GM03348 (cell line): ENCODE results near the gene MCEE.

ENCODE experiments used
- DNase-seq: peaks from one replicate; pipeline ENCODE4 v3.0.0; 2012; ENCODE audit warnings: low spot score

MCEE gene

DNA sequence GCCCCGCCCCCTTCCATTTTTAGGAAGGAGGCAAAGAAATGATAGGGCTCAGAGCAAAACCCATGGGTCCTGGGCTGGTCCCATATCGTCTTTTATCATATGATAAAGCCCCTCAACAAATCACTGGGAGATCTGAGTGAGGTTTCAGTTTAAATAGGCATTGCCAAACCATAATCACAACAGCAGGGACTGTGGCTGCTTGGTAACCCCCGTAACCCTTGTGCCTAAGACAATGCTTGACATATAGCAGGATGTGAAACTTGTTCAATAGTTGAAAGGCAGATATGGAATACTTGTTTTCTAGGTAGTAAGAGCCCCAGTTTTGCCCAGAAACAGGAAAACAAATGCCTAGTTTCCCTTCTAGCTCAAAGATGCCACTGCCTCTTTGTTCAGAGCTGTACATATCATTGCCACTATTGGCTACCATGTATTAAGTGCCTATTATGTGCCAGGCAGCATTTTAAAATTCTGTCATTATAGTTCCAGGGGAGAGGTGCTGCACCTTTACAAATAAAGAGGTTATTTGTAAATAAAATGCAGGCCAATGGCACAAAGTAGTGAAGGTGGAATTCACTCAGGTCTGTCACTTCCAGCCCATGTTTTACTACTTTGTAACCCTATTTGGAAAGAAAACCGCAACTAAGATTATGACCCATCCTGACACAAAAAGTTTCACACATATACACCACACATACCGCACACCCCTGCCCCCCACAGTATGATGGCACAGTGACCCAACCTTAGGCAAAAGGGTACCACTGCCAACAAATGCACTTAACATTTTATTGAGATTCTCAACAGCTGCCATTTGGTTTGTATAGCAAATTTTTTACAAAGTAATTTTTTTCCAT, 47.4 kb downstream of the MCEE start:
- DNase-seq, result no peak

DNA sequence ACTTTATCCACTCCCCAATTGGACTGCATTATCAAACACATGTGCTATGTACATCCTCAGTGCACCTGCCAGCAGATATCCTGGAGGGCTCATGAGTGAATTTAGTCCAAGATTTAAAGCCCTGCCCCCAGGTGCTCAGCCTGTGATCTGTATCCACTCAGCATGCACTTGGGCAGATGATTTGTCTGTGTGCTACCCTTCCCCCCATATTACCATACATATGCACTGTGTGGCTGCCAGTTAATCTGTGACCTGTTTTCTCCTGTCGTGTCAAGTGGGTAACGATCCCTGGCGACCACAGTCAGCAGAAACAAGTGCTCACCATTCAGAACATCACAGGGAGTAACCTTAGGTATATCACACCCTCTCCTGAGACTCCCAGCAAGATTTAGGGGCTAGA, 51.4 kb downstream of the MCEE start:
- DNase-seq, result no peak

DNA sequence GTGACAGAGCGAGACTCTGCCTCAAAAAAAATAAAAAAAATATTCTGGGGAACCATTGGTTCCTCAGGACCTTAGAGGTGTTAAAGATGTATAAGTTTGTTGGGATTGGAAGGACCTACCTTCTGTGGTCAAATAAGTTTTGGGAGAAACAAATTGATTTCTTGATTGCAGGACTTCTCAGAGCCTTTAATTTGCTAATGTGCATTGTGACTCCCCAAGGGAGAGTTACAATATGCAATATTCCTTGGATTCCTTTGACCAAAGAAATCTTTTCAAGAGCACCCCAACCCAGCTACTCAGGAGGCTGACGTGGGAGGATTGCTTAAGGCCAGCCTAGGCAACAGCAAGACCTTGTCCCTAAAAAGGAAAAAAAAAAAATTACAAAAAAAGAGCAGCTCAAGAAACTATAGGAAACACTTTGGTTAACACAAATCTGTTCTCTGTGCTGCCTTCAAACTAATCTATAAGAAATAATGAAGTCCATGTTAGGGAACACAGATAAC, 55.1 kb downstream of the MCEE start:
- no peak for DNase-seq

DNA sequence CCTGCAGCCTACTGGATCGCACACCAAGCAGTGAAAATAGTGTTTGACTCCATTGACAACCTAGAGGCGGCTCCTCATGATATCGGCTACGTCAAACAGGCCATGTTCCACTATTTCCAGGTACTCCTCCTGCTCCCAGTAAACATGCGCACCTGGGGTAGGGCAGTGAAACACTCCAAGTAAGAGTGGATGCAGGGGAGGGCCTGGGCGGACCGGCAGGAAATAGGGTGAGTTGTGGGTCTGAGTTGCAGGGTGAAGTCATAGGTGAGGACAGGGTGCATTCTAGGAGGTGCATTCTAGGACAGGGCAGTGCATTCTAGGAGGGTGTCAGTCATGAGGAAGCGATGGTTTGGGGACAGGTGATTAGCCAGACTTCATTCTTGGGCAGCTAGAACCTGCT, 56.6 kb downstream of the MCEE start:
- DNase-seq, result no peak

DNA sequence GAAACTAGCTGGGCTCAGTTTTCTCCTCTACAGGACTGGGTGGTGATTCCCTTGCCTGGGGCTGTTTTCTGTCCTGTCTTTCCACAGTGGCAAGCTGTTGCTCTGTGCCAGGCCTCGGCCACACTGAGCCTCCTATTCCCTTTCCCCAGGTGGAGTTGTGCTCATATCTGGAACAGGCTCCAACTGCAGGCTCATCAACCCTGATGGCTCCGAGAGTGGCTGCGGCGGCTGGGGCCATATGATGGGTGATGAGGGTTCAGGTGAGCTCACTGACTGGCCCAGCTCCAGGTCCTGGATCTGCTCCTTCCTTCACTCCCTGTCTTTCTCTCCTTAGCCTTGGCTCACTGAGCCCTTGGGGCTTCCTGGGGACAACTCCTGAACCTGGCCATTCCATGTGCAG, 57.5 kb downstream of the MCEE start:
- no peak for DNase-seq

DNA sequence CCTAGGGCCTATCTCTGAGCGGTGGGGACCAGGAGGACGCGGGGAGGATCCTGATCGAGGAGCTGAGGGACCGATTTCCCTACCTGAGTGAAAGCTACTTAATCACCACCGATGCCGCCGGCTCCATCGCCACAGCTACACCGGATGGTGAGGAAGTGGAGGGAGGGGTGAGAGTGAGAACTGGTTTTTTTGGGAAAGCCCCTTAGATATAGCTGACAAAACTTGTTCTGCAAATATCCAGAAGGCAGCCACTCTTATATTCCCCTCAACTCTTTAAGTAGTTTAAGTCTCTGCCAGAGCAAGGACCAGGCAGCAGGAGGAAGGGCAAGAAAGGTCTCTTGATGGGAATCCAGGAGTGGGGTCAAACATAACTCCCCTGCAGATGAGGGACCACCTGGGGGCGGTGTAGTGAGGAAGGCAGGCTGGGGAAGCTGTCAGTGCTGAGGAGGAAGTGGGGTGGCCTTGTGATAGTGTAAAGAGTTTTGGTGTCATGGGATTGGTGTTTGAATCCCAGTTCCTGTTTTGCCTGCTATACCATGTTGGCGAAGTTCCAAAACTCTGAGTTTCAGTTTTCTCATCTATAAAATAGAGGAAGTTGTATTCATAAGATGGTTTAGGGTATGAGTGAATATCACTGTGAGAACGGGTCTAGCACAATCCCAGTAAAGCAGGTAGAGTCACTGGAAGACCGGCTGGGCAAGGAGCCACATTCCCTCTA, 58.2 kb downstream of the MCEE start:
- DNase-seq, result no peak

DNA sequence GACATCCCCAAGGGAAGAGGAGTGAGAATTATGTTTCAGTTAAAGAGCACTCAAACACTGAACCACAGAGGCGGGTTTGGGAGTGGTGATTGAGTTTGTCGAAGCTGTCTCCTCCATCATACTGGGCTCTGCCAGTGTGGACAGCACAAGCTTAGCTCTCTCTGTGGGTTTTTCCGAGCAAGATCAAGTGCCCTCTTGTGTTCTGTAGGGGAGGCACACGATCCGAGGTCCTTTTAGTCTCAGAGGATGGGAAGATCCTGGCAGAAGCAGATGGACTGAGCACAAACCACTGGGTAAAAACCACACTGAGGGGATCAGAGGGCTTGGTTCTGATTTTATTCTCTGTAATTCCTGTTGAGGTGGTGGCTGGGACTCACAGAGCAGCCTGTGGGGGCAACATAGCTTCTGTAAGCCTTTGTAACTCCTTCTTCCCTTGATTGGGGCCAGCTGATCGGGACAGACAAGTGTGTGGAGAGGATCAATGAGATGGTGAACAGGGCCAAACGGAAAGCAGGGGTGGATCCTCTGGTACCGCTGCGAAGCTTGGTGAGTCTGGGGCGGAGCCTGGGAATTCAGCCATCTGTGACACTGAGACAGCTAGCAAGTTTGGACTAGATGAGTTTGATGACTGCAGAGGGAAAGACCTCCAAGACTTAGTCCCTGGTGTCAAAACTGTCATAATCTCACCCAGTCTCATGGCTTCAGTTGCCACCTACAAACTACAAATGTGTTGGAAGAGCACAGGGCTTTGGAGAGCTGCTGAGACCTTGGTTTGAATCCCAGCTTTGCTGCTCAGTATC, 59.5 kb downstream of the MCEE start:
- DNase-seq, result peak; percentile 69

DNA sequence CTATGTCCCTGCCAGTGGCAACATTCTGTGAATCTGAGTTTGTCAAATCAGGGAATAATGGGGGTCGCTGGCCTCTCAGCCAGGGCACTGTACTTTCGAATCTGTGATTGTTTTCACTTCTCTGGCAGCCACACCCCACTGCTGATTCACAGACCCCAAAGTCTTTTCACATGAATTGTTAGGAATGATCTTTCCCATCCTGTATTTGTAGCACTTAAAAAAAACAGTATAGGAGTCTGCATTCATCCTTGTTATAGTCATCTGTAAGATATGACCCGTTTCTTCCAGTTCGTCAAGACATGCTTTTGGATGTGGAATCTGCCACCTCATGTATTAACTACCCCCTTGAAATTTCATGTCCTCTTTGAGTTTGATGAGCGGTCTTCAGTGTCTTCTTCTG, 60.7 kb downstream of the MCEE start:
- DNase-seq, result no peak

DNA sequence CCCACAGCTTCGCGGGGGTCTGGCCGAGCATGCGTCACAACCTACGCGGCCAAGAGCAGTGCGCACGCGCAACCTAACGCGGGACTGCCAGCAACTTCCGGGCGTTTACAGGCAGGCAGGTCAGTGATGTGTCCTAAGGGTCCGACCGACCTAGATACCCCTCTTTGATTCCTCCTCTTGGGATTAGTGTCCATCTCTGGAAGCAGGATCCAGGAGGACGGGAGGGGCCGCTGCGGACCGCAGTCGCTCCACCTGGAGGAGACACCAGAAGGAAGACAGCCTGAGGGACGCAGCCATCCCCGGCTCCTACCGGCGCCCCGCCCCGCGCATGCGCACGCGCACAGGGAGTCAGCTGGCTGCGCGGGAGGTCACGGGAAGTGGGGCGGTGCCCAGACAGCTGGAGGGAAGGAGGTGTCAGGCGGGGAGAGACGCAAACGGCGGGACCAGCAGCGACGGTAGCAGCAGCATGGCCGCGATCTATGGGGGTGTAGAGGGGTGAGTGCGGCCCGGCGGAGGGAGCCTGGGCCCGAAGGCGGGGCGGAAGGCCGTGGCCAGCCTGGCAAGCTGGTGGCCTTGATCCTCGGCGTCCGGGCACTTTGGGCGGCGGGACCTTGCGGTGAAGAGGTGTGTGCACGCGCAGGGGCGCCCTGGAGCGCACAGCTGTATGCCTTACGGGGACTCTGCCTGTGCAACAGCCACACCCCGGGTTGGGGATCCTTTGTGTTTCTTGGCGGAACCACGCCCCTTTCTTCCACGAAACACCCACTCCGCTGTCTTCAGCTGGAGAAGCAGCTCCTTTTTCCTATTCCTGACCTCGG, 61.6 kb downstream of the MCEE start, which contains the start of gene NAGK:
Gene NAGK, plus strand, starts transcription at position 431 of the 818 bp plus-strand sequence. Its CDS starts 36 bp downstream, at position 467.
- DNase-seq, result peak; percentile 100

DNA sequence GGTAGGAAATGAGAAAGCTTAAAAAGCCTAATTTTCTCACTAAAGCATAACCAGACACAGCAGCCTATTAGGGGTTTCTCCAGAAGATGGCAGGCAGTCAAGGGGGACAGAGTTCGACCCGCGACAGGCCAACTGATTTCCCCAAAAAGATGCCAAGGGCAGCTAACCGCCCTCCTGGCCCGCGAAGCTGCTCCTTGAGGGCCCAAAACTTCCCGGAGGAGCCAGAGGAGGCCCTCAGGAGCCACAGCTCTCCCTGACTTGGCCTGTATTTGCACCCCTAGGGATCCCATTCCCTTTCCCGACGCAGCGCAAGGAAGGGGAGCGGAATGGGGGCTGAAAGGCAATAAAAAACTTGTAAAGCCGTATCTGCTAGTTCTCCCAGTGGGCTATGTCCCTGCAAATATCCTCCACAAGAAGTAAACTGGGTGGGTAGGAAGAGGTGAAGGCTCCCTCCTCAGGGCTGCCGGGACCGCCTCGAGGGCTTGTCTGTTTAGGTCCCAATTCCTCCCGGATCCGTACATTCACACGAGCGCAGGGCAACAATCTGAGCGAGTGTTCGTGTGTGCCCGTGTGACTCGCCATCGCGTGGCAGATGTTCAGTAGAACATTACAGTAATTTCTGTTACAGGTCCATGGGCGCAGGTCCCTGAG, 62.3 kb downstream of the MCEE start:
- peak; percentile 54 for DNase-seq

DNA sequence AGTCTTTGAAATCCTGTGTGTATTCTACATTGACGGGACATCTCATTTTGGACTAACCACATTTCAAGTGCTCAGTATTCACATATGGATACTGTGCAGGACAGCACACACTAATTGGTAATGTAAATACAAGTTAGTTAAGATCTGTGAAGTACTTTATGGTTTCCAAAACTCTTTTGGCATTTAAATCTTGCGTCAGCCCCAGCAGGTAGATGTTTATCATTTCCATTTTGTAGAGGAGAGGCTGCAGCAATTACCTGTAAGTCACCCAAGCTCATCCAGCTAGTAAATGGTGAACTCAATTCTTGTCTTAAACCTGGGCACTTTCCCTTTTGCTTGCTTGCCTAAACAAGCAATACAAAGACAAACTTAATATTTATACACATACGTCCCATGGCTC, 63.2 kb downstream of the MCEE start:
- no peak for DNase-seq

DNA sequence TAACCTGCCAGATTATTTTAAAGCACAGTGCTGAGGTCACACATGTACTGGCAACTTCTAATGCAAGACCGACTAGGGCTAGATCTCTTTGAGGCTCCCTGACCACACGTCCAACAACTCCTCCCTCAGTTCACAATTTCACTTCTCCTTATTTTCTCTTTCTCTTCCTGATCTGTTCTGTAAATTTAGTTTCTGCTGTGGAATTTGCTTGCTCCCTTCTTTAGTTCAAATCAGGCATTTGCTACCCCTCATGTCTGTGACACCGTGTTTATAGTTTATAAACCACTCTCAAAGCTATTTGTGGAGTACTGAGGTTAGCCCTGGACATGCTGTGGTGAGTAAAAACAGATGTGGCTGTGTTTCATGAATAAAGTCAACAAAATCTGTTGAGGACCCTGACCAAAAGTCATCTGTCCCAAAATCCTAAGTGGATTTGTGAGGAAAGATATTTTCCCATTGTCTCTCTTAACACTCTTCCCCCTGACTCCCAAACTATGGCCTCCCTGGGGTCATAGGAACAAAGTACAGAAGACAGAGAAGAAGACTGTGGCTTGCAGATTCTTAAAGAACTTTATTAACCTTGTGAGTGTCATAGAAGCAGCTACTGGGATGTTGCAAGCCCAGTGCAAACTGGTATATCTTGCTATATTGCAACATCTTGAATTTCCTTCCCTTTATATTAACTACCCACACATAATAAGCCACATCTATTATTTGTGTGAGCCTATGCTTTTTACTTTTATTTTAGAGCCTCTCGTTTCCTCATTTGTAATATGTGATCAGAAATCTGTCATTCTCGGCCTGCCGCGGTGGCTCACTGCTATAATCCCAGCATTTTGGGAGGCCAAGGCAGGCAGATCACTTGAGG, 65.0 kb downstream of the MCEE start:
- DNase-seq, result no peak

DNA sequence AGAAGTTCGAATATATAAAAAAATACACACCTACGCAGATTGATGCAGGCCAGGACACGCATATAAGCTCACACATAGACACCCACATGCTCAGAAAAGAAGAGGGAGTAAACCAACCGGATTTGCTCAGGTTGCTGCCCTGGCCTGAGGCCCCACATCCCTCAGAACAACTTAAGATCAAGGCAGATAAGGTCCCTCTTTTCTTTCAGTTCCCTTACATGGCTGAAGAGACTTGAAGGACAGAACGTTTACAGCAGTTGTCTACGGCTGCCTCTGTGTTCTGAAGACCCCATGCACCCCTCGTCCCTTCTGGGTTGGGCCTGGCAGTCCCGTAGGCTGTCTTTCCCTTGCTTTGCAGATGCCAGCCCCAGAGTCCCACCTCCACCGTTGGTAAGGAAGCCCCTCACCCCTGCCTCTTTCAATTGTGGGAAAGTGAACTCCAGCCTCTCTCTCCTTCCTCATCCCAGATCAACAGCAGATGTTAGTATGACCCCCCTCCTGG, 65.9 kb downstream of the MCEE start:
- no peak for DNase-seq

DNA sequence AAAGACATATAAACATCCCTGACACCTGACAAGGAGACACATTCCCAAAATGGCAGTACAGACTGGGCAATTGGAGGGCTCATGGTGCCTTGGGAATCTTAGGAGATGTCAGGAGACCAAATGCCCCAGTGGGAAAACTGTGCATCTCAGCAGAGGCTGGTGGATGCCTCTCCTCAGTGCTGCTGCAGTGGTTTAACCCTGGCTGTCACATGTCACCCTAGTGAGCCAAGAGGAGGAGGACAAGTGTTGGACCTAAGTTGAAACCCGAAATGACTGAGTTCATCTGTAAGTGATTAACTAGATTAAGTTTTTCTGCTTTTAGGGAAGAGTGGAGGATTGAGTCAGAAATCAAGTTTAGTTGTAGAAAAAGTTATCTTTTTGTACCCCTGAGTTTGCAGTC, 66.8 kb downstream of the MCEE start:
- no peak for DNase-seq

DNA sequence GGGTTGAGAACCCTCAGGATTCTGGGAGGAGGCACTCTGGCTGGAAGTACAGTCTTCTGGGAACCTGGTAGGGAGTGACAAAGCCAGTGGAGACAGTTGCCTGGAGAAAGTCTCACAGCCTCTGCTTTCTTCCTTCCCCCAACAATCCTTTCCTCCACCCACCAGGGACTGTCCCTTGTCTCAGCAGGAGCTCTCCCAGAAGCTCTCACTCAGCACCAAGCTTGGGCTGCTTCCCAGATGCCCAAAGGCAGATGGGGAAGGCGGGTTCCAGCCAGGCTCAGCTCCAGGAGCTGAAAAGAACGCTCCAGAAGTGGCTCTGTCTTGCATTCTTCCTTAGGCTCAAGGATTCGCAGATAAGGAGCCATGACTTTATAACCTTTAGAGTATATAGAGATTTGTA, 69.2 kb downstream of the MCEE start:
- peak; percentile 36 for DNase-seq

DNA sequence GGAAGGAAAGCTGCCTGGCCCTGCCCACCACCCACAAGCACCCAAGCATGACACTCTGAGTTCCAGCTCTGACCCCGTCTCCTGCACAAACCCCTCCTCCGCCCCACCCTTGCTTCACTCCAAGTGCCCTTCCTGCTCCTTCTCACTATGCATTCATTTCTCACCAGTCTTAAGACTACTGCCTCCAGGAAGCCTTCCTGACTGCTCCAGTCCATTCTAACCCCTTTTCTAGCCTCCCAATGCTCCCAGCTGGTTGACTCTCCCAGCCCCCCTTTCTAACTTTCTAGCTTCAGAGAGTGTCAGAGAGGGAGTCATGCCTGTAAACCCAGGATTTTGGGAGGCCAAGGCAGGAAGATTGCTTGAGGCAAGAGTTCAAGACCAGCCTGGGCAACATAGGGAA, 69.8 kb downstream of the MCEE start:
- no peak for DNase-seq
